GM12878 (cell line): Measurements from ENCODE around the gene TRIOBP.

Experiments
- BHLHE40 ChIP-seq, 2 experiments: fragments of 450-650 bp in 1 of 2; IDR thresholded peaks; 2 replicates each; pipeline ENCODE4 v1.6.1; 2011 to 2017; ENCODE audit warnings: low read depth in 2 of 2, borderline replicate concordance in 1 of 2, improper control_type of control experiment in 1 of 2, low read length in 1 of 2, mild to moderate bottlenecking in 1 of 2
- HDGF ChIP-seq: fragments of 450-650 bp; IDR thresholded peaks from 2 replicates; pipeline ENCODE4 v1.6.1; 2016; ENCODE audit warnings: antibody characterized with exemption
- RAD21 ChIP-seq: IDR thresholded peaks from 2 replicates; pipeline ENCODE4 v1.6.1; 2011; ENCODE audit warnings: mild to moderate bottlenecking, low read depth, low read length, moderate library complexity; ENCODE audit not compliant: insufficient read depth
- USF2 ChIP-seq: IDR thresholded peaks from 2 replicates; pipeline ENCODE4 v1.6.1; 2011; ENCODE audit warnings: low read depth, low read length, improper control_type of control experiment, borderline replicate concordance
- TF ChIP-seq, protein P1 (sequence below), 3 experiments: IDR thresholded peaks in 2 of 3; conservative IDR thresholded peaks in 1 of 3; 2 replicates each; pipeline ENCODE4 v1.5.1; 2011; ENCODE audit warnings: low read depth in 3 of 3, low read length in 3 of 3, mild to moderate bottlenecking in 3 of 3, control low read depth in 2 of 3, moderate library complexity in 2 of 3, inconsistent platforms in 1 of 3, mixed read lengths in 1 of 3; ENCODE audit not compliant: control insufficient read depth in 2 of 3, insufficient read depth in 1 of 3; ENCODE audit errors: extremely low read depth in 1 of 3

DNA sequence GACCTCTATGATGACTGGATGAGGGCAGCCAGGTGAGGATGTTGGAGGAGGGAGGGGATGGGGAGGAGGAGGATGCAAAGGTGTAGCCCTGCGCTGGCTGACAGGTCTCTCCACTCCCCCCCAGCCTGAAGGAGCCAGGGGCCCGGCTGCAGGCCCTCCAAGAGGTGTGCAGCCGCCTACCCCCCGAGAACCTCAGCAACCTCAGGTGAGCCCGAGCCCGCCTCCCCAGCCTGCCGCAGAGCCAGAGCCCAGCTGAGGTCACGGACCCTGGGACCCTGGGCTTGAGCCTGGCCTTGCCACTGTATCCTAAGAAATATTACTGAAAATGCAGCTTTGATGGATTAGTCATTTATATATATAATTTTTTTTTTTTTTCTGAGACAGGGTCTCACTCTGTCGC, 49.5 kb upstream of the TRIOBP start:
- TF ChIP-seq, protein P1, sequence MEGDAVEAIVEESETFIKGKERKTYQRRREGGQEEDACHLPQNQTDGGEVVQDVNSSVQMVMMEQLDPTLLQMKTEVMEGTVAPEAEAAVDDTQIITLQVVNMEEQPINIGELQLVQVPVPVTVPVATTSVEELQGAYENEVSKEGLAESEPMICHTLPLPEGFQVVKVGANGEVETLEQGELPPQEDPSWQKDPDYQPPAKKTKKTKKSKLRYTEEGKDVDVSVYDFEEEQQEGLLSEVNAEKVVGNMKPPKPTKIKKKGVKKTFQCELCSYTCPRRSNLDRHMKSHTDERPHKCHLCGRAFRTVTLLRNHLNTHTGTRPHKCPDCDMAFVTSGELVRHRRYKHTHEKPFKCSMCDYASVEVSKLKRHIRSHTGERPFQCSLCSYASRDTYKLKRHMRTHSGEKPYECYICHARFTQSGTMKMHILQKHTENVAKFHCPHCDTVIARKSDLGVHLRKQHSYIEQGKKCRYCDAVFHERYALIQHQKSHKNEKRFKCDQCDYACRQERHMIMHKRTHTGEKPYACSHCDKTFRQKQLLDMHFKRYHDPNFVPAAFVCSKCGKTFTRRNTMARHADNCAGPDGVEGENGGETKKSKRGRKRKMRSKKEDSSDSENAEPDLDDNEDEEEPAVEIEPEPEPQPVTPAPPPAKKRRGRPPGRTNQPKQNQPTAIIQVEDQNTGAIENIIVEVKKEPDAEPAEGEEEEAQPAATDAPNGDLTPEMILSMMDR (IDR thresholded peaks at IDR 0.05 in 2 of 3, conservative IDR thresholded peaks at IDR 0.05 in 1 of 3; ENCODE audit: control insufficient read depth in 2 of 3, extremely low read depth in 1 of 3, insufficient read depth in 1 of 3, low read depth in 3 of 3, low read length in 3 of 3): no peak
- TF ChIP-seq BHLHE40 (IDR thresholded peaks at IDR 0.05; ENCODE audit: borderline replicate concordance in 1 of 2, low read depth in 2 of 2, low read length in 1 of 2) (no peak), RAD21 (no peak), USF2 (no peak), HDGF (no peak)
